Mesodermal cell (in vitro differentiated cells): ENCODE measurements around the gene FEZF1. TPM values are rescaled to one million over a fixed set of nuclear protein-coding genes. Genes with fewer than 3 reads are reported as not detected.

Experiments used
- H3K27ac ChIP-seq: 2 replicates; pipeline ENCODE4 v1.7.0; 2013; ENCODE audit warnings: mild to moderate bottlenecking, low read depth, low read length, moderate library complexity; ENCODE audit not compliant: severe bottlenecking
- H3K36me3 ChIP-seq: 2 replicates; pipeline ENCODE4 v1.7.1; 2013; ENCODE audit warnings: mild to moderate bottlenecking, low read length, moderate library complexity; ENCODE audit not compliant: control insufficient read depth, insufficient read depth
- H3K4me1 ChIP-seq: one replicate; pipeline ENCODE4 v1.7.1; 2013; ENCODE audit warnings: mild to moderate bottlenecking, low read length; ENCODE audit not compliant: insufficient read depth, control insufficient read depth, poor library complexity, severe bottlenecking
- H3K4me3 ChIP-seq: 2 replicates; pipeline ENCODE4 v1.7.0; 2013; ENCODE audit warnings: low read length, control low read depth, mild to moderate bottlenecking; ENCODE audit not compliant: insufficient read depth, poor library complexity, severe bottlenecking; ENCODE audit errors: extremely low read depth
- H3K9me3 ChIP-seq: 2 replicates; pipeline ENCODE4 v1.7.1; 2013; ENCODE audit warnings: mild to moderate bottlenecking, low read length, moderate library complexity; ENCODE audit not compliant: control insufficient read depth
- WGBS, 2 experiments: methylation state at CpG; one replicate each; pipeline ENCODE4 v1.1.5; 2013; ENCODE audit warnings: missing lambda C conversion rate in 2 of 2; ENCODE audit not compliant: insufficient coverage in 2 of 2; 5-methylcytosine and 5-hydroxymethylcytosine counted together
- polyA plus RNA-seq, 2 experiments: library from polyadenylated mRNA; stranded (reverse); fragments of 50-300 nt; gene quantifications; one replicate each; pipeline ENCODE4 v1.2.3, GENCODE V29; 2013

The FEZF1 gene
- not detected for polyA plus RNA-seq (2013, experiment 1 of 2)
- not detected for polyA plus RNA-seq (2013, experiment 2 of 2)

GRCh38 chr7:122304319-122304975, at the start of gene FEZF1:
FEZF1 (minus strand) TSS chr7:122304750; CDS start chr7:122304437, 313 bp downstream.
- Histone ChIP-seq H3K4me3 (peak within 1 kb of the TSS; percentile 14), H3K4me1 (peaks cover 8% of the 10 kb centered on the region), H3K27ac (no peak within 1 kb of the TSS), H3K9me3 (no peaks in the 10 kb centered on the region), H3K36me3 (no peaks in the 10 kb centered on the region)
- WGBS, 2 experiments: 0 to 1% methylated on average over 25 to 29 of the region's 35 CpGs

GRCh38 chr7:122352454-122352853, 47.9 kb upstream of the FEZF1 start:
- Histone ChIP-seq H3K4me1 (no peaks in the 10 kb centered on the region), H3K36me3 (no peaks in the 10 kb centered on the region), H3K9me3 (no peaks in the 10 kb centered on the region), H3K27ac (no peak overlapping the region), H3K4me3 (no peak overlapping the region)
- 50 to 80% methylated on average over 1 of the region's 3 CpGs for WGBS, 2 experiments

GRCh38 chr7:122350701-122351100, 46.2 kb upstream of the FEZF1 start:
- Histone ChIP-seq H3K4me3 (no peak overlapping the region), H3K27ac (no peak overlapping the region), H3K4me1 (no peaks in the 10 kb centered on the region), H3K9me3 (no peaks in the 10 kb centered on the region), H3K36me3 (no peaks in the 10 kb centered on the region)
- WGBS, 2 experiments: 89 to 100% methylated on average over 1 of the region's 3 CpGs

GRCh38 chr7:122344303-122344620, 39.7 kb upstream of the FEZF1 start:
- Histone ChIP-seq H3K27ac (no peak overlapping the region), H3K36me3 (no peaks in the 10 kb centered on the region), H3K4me3 (no peak overlapping the region), H3K4me1 (no peaks in the 10 kb centered on the region), H3K9me3 (no peaks in the 10 kb centered on the region)
- WGBS, 2 experiments: no CpG with 5 or more reads among the region's 1 CpG

GRCh38 chr7:122343601-122344302, 39.2 kb upstream of the FEZF1 start:
- Histone ChIP-seq H3K4me3 (no peak overlapping the region), H3K27ac (no peak overlapping the region), H3K36me3 (no peaks in the 10 kb centered on the region), H3K9me3 (no peaks in the 10 kb centered on the region), H3K4me1 (no peaks in the 10 kb centered on the region)
- 65 to 70% methylated on average over 4 to 5 of the region's 7 CpGs for WGBS, 2 experiments

GRCh38 chr7:122340427-122340826, 35.9 kb upstream of the FEZF1 start:
- no CpG with 5 or more reads among the region's 1 CpG for WGBS, 2 experiments
- Histone ChIP-seq H3K4me1 (no peaks in the 10 kb centered on the region), H3K4me3 (no peak overlapping the region), H3K36me3 (no peaks in the 10 kb centered on the region), H3K27ac (no peak overlapping the region), H3K9me3 (no peaks in the 10 kb centered on the region)

GRCh38 chr7:122339145-122339904, 34.8 kb upstream of the FEZF1 start:
- H3K9me3 ChIP-seq: no peaks in the 10 kb centered on the region
- no peak overlapping the region for H3K27ac ChIP-seq
- H3K4me3 ChIP-seq: no peak overlapping the region
- H3K36me3 ChIP-seq: no peaks in the 10 kb centered on the region
- no peaks in the 10 kb centered on the region for H3K4me1 ChIP-seq
- WGBS, 2 experiments: 87 to 94% methylated on average over 2 to 5 of the region's 6 CpGs

- H3K27ac ChIP-seq: no peak overlapping the region
- H3K4me3 ChIP-seq: no peak overlapping the region
- no peaks in the 10 kb centered on the region for H3K36me3 ChIP-seq
- no peaks in the 10 kb centered on the region for H3K4me1 ChIP-seq
- H3K9me3 ChIP-seq: no peaks in the 10 kb centered on the region
- 78% methylated on average over 1 of the region's 2 CpGs; no CpG with 5 or more reads in 1 of the 2 experiments for WGBS, 2 experiments
Observed at GRCh38 chr7:122337011-122337410, 32.5 kb upstream of the FEZF1 start.

- WGBS, 2 experiments: 11 to 20% methylated on average over 4 to 5 of the region's 8 CpGs
- Histone ChIP-seq H3K4me1 (no peaks in the 10 kb centered on the region), H3K9me3 (no peaks in the 10 kb centered on the region), H3K36me3 (no peaks in the 10 kb centered on the region), H3K27ac (no peak overlapping the region), H3K4me3 (no peak overlapping the region)
Observed at GRCh38 chr7:122329145-122329802, 24.7 kb upstream of the FEZF1 start.

- no peaks in the 10 kb centered on the region for H3K4me1 ChIP-seq
- H3K4me3 ChIP-seq: no peak overlapping the region
- H3K27ac ChIP-seq: no peak overlapping the region
- WGBS, 2 experiments: no CpG with 5 or more reads among the region's 3 CpGs
- no peaks in the 10 kb centered on the region for H3K36me3 ChIP-seq
- no peaks in the 10 kb centered on the region for H3K9me3 ChIP-seq
Observed at GRCh38 chr7:122327969-122328368, 23.4 kb upstream of the FEZF1 start.
